ENCODE data around the gene ARHGAP33. TPM values are rescaled to one million over a fixed set of nuclear protein-coding genes. Genes with fewer than 3 reads are reported as not detected.
"Not testable (repeated sequence)": the region's sequence is repeated elsewhere in the genome, so short reads cannot be mapped to it uniquely, and the experiment has no call there.

ARHGAP33 gene
- total RNA-seq, 1 donor, result 7.4 TPM

DNA sequence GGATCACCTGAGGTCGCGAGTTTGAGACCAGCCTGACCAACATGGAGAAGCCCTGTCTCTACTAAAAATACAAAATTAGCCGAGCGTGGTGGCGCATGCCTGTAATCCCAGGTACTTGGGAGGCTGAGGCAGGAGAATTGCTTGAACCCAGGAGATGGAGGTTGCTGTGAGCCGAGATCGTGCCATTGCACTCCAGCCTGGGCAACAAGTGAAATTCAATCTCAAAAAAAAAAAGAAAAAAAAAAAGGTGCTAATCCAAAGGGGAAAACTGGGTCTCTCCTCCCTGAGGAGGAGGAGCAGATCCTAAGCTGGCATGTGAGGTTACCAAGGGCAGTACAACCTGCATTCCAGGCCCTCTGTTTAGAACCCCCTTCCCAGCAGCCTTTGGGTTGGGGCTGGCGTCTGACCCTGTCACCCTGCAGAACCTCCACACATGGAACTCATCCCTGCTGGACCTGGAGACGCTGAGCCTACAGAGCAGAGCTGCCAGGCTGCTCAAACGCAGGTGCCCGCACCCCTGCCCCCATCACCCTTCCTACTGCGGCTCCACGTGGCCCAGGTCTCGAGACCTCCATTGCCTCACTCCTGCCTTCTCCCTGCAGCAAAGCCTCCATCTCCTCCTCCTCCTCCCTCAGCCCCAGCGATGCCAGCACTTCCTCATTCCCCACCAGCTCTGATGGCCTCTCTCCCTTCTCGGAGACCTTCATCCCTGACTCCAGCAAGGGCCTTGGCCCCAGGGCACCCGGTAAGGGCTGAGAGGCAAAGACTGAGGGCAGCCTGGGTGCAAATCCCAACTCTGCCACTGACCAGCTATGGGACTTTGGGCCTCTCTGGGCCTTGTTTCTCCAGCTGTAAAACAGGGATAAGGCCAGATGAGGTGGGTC lies 10.7 kb upstream of the ARHGAP33 start:
- no peak for DNase-seq (ENCODE audit: low read depth)
- no peak overlapping the region for H3K4me3 ChIP-seq (ENCODE audit: low read depth, low read length)
- no peak for TF ChIP-seq CTCF (IDR thresholded peaks at IDR 0.05; ENCODE audit: insufficient read depth, low read length)

DNA sequence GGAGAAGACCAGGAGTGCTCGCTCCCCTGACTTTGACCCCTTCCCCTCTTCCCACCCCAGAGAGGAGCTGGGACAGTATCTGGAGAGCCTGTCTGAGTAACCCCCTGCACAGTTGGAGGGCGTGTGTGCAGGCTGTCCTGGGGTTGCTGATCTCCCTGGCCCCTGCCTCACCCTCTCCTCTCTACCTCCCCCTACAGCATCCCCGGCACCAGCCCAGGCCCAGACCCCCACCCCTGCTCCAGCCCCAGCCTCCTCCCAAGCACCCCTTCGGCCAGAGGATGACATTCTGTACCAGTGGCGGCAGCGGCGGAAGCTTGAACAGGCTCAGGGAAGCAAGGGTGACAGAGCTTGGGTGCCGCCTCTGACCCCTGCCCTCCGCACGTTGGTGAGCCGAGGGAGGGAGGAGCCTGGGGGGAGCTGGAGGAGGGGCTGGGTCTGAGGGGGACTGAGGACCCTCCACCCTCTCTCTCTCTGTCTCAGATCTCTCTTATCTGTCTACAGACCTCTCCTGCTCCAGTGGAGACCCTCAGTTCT lies 8.7 kb upstream of the ARHGAP33 start:
- DNase-seq (ENCODE audit: low read depth), result no peak
- no peak for TF ChIP-seq CTCF (IDR thresholded peaks at IDR 0.05; ENCODE audit: insufficient read depth, low read length)
- no peak overlapping the region for H3K4me3 ChIP-seq (ENCODE audit: low read depth, low read length)

GRCh38 chr19:35767288-35768081 lies 7.9 kb upstream of the ARHGAP33 start:
- no peak for TF ChIP-seq CTCF (IDR thresholded peaks at IDR 0.05; ENCODE audit: insufficient read depth, low read length)
- no peak overlapping the region for H3K4me3 ChIP-seq (ENCODE audit: low read depth, low read length)
- no peak for DNase-seq (ENCODE audit: low read depth)

DNA sequence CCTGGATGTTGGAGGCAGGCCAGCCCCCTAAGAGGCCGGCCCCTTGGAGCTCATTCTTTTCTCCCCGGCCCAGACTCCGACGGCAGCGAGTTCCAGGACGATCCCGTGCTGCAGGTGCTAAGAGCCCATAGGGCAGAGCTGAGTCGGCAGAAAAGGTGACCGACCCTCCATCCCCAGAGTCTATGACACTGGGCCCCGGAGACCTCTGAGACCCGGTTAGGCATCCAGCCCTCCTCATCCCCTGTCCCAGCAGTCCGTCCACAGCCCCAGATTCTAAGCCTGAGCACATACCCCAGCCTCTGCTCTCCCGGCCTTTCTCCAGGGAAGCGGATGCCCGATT lies 7.3 kb upstream of the ARHGAP33 start:
- no peak overlapping the region for H3K4me3 ChIP-seq (ENCODE audit: low read depth, low read length)
- TF ChIP-seq CTCF (IDR thresholded peaks at IDR 0.05; ENCODE audit: insufficient read depth, low read length), result no peak

GRCh38 chr19:35772362-35772761 lies 3.0 kb upstream of the ARHGAP33 start:
- not testable (repeated sequence) for DNase-seq (ENCODE audit: low read depth); H3K4me3 ChIP-seq (ENCODE audit: low read depth, low read length)

More for the DNA sequence above, 7.3 kb upstream of the ARHGAP33 start:
- no peak for DNase-seq (ENCODE audit: low read depth)

DNA sequence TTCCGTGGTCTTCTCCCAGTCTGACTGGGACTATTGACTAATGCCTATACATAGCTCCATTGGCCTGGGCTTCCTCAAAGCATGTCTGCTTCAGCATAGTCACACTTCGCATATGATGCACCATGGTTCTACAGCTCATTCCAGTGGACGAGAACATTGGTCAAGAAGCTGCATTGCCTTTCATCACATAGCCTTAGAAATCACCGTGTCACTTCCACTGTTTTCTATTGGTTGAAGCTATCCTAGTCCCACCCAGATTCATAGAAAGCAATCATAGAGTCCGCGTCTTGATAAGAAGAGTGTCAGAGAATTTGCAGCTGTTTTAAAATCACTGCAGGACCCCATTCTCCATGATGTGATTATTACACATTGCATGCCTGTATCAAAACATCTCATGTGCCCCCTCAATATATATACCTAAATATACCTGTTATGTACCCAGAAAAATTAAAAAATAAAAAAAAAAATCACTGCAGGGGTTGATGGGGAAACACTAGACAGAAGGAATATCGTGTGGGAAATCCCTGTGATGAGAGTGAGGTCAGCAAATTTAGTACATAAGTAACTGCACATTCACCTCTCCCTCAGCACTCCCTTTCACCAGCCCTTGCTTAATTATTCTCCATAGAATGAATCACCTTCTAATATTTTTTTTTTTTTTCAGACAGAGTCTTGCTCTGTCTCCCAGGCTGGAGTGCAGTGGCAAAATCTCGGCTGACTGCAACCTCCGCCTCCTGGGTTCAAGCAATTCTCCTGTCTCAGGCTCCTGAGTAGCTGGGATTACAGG lies 2.2 kb upstream of the ARHGAP33 start:
- TF ChIP-seq CTCF (IDR thresholded peaks at IDR 0.05; ENCODE audit: insufficient read depth, low read length), result no peak
- peak; percentile 15 for DNase-seq (ENCODE audit: low read depth)
- no peak overlapping the region for H3K4me3 ChIP-seq (ENCODE audit: low read depth, low read length)

Measured in fibroblast of the aortic adventitia (primary cell).